Activated T-cell treated with anti-CD3 and anti-CD28 coated beads, Interleukin-2, amount 50 U/mL, for 24 hours (primary cell): ENCODE results near the gene EP300.
A peak's percentile ranks its signal among the peaks of the same experiment; 100 is the strongest.
"Not testable (repeated sequence)": the region's sequence is repeated elsewhere in the genome, so short reads cannot be mapped to it uniquely, and the experiment has no call there.

ENCODE experiments used
- DNase-seq: peaks from one replicate; pipeline ENCODE4 v3.0.0-alpha.2; 2020
- H3K27ac Mint-ChIP-seq: 2 replicates; pipeline ENCODE4 v1.8.0; 2020; ENCODE audit warnings: mild to moderate bottlenecking, mixed read lengths
- H3K27me3 Mint-ChIP-seq: 2 replicates; pipeline ENCODE4 v1.8.0; 2020; ENCODE audit warnings: mixed read lengths
- H3K36me3 Mint-ChIP-seq: 2 replicates; pipeline ENCODE4 v1.8.0; 2020; ENCODE audit warnings: low read depth, mixed read lengths
- H3K4me1 Mint-ChIP-seq: 2 replicates; pipeline ENCODE4 v1.8.0; 2020; ENCODE audit warnings: low read depth, mixed read lengths
- H3K4me3 Mint-ChIP-seq: 2 replicates; pipeline ENCODE4 v1.8.0; 2020; ENCODE audit warnings: mild to moderate bottlenecking, moderate library complexity, mixed read lengths
- H3K9me3 Mint-ChIP-seq: 2 replicates; pipeline ENCODE4 v1.8.0; 2020; ENCODE audit warnings: mixed read lengths

Gene EP300

GRCh38 chr22:41157083-41157482, 64.7 kb downstream of the EP300 start:
- no peaks in the 10 kb centered on the region for H3K9me3 Mint-ChIP-seq
- no peaks in the 10 kb centered on the region for H3K4me1 Mint-ChIP-seq
- H3K36me3 Mint-ChIP-seq = peaks cover 98% of the 10 kb centered on the region
- no peaks in the 10 kb centered on the region for H3K27me3 Mint-ChIP-seq
- no peak overlapping the region for H3K4me3 Mint-ChIP-seq
- no peak for DNase-seq
- peak overlapping the region; percentile 66 for H3K27ac Mint-ChIP-seq

GRCh38 chr22:41169157-41169556, 76.8 kb downstream of the EP300 start:
- Mint-ChIP-seq H3K27ac (peak overlapping the region; percentile 9), H3K36me3 (peaks cover 87% of the 10 kb centered on the region), H3K4me3 (no peak overlapping the region), H3K27me3 (no peaks in the 10 kb centered on the region), H3K4me1 (peaks cover 7% of the 10 kb centered on the region), H3K9me3 (no peaks in the 10 kb centered on the region)
- no peak for DNase-seq

GRCh38 chr22:41171996-41172395, 79.6 kb downstream of the EP300 start:
- no peak for DNase-seq
- H3K27ac Mint-ChIP-seq = no peak overlapping the region
- H3K9me3 Mint-ChIP-seq = no peaks in the 10 kb centered on the region
- H3K36me3 Mint-ChIP-seq = peaks cover 91% of the 10 kb centered on the region
- no peak overlapping the region for H3K4me3 Mint-ChIP-seq
- H3K4me1 Mint-ChIP-seq = peaks cover 14% of the 10 kb centered on the region
- H3K27me3 Mint-ChIP-seq = no peaks in the 10 kb centered on the region

GRCh38 chr22:41175546-41175945, 83.2 kb downstream of the EP300 start:
- H3K27me3 Mint-ChIP-seq = no peaks in the 10 kb centered on the region
- peaks cover 14% of the 10 kb centered on the region for H3K4me1 Mint-ChIP-seq

GRCh38 chr22:41177040-41177621, 84.7 kb downstream of the EP300 start:
- no peaks in the 10 kb centered on the region for H3K27me3 Mint-ChIP-seq
- no peak for DNase-seq
- no peak overlapping the region for H3K27ac Mint-ChIP-seq
- peaks cover 82% of the 10 kb centered on the region for H3K36me3 Mint-ChIP-seq
- H3K4me1 Mint-ChIP-seq = peaks cover 14% of the 10 kb centered on the region
- H3K9me3 Mint-ChIP-seq = no peaks in the 10 kb centered on the region
- H3K4me3 Mint-ChIP-seq = no peak overlapping the region

More at GRCh38 chr22:41175546-41175945, 83.2 kb downstream of the EP300 start:
- peaks cover 92% of the 10 kb centered on the region for H3K36me3 Mint-ChIP-seq
- H3K4me3 Mint-ChIP-seq = no peak overlapping the region
- DNase-seq = no peak
- no peaks in the 10 kb centered on the region for H3K9me3 Mint-ChIP-seq
- peak overlapping the region; percentile 22 for H3K27ac Mint-ChIP-seq

GRCh38 chr22:41177622-41178424, 85.4 kb downstream of the EP300 start:
- peak overlapping the region; percentile 35 for H3K27ac Mint-ChIP-seq
- H3K27me3 Mint-ChIP-seq = no peaks in the 10 kb centered on the region
- peaks cover 14% of the 10 kb centered on the region for H3K4me1 Mint-ChIP-seq
- no peaks in the 10 kb centered on the region for H3K9me3 Mint-ChIP-seq
- H3K36me3 Mint-ChIP-seq = peaks cover 75% of the 10 kb centered on the region
- H3K4me3 Mint-ChIP-seq = no peak overlapping the region
- no peak for DNase-seq

GRCh38 chr22:41178425-41178975, 86.1 kb downstream of the EP300 start:
- H3K9me3 Mint-ChIP-seq = no peaks in the 10 kb centered on the region
- no peaks in the 10 kb centered on the region for H3K27me3 Mint-ChIP-seq
- DNase-seq = no peak
- H3K4me3 Mint-ChIP-seq = no peak overlapping the region
- peaks cover 69% of the 10 kb centered on the region for H3K36me3 Mint-ChIP-seq
- peak overlapping the region; percentile 9 for H3K27ac Mint-ChIP-seq
- H3K4me1 Mint-ChIP-seq = peaks cover 11% of the 10 kb centered on the region

GRCh38 chr22:41180362-41180761, 88.0 kb downstream of the EP300 start:
- not testable (repeated sequence) for H3K27me3 Mint-ChIP-seq, H3K4me1 Mint-ChIP-seq, DNase-seq, H3K9me3 Mint-ChIP-seq, H3K27ac Mint-ChIP-seq, H3K4me3 Mint-ChIP-seq
- peaks cover 51% of the 10 kb centered on the region for H3K36me3 Mint-ChIP-seq

- no peak for DNase-seq
- no peaks in the 10 kb centered on the region for H3K27me3 Mint-ChIP-seq
- H3K27ac Mint-ChIP-seq = no peak overlapping the region
- H3K4me1 Mint-ChIP-seq = no peaks in the 10 kb centered on the region
- no peaks in the 10 kb centered on the region for H3K9me3 Mint-ChIP-seq
- no peak overlapping the region for H3K4me3 Mint-ChIP-seq
- peaks cover 45% of the 10 kb centered on the region for H3K36me3 Mint-ChIP-seq
Observed at GRCh38 chr22:41180926-41181325, 88.5 kb downstream of the EP300 start.

GRCh38 chr22:41181349-41182241, 89.2 kb downstream of the EP300 start:
- Mint-ChIP-seq H3K9me3 (no peaks in the 10 kb centered on the region), H3K4me1 (no peaks in the 10 kb centered on the region), H3K27me3 (no peaks in the 10 kb centered on the region), H3K36me3 (peaks cover 39% of the 10 kb centered on the region), H3K27ac (no peak overlapping the region), H3K4me3 (no peak overlapping the region)
- no peak for DNase-seq

GRCh38 chr22:41184679-41185078, 92.3 kb downstream of the EP300 start:
- Mint-ChIP-seq H3K27me3 (no peaks in the 10 kb centered on the region), H3K9me3 (no peaks in the 10 kb centered on the region), H3K36me3 (peaks cover 12% of the 10 kb centered on the region), H3K4me3 (no peak overlapping the region), H3K27ac (no peak overlapping the region), H3K4me1 (no peaks in the 10 kb centered on the region)
- no peak for DNase-seq

GRCh38 chr22:41191467-41191866, 99.1 kb downstream of the EP300 start:
- H3K9me3 Mint-ChIP-seq = no peaks in the 10 kb centered on the region
- no peak overlapping the region for H3K4me3 Mint-ChIP-seq
- peaks cover under 1% of the 10 kb centered on the region for H3K4me1 Mint-ChIP-seq
- DNase-seq = no peak
- no peak overlapping the region for H3K27ac Mint-ChIP-seq
- no peaks in the 10 kb centered on the region for H3K27me3 Mint-ChIP-seq
- H3K36me3 Mint-ChIP-seq = no peaks in the 10 kb centered on the region

GRCh38 chr22:41193829-41194228, 101.4 kb downstream of the EP300 start:
- no peaks in the 10 kb centered on the region for H3K36me3 Mint-ChIP-seq
- no peaks in the 10 kb centered on the region for H3K9me3 Mint-ChIP-seq
- no peaks in the 10 kb centered on the region for H3K27me3 Mint-ChIP-seq
- DNase-seq = no peak
- no peak overlapping the region for H3K27ac Mint-ChIP-seq
- H3K4me3 Mint-ChIP-seq = no peak overlapping the region
- H3K4me1 Mint-ChIP-seq = peaks cover 17% of the 10 kb centered on the region
